Tracheal epithelial cell (primary cell): ENCODE results near the gene AGPS. TPM values are rescaled to one million over a fixed set of nuclear protein-coding genes. Genes with fewer than 3 reads are reported as not detected.

ENCODE experiments used
- total RNA-seq: library from RNA; depleted of rRNA; stranded (reverse); fragments of >200 nt; gene quantifications from 2 replicates; pipeline ENCODE4 v1.2.1, GENCODE V29; 2014

The AGPS gene
- total RNA-seq = 39.2 and 49.9 TPM in 2 replicates

DNA sequence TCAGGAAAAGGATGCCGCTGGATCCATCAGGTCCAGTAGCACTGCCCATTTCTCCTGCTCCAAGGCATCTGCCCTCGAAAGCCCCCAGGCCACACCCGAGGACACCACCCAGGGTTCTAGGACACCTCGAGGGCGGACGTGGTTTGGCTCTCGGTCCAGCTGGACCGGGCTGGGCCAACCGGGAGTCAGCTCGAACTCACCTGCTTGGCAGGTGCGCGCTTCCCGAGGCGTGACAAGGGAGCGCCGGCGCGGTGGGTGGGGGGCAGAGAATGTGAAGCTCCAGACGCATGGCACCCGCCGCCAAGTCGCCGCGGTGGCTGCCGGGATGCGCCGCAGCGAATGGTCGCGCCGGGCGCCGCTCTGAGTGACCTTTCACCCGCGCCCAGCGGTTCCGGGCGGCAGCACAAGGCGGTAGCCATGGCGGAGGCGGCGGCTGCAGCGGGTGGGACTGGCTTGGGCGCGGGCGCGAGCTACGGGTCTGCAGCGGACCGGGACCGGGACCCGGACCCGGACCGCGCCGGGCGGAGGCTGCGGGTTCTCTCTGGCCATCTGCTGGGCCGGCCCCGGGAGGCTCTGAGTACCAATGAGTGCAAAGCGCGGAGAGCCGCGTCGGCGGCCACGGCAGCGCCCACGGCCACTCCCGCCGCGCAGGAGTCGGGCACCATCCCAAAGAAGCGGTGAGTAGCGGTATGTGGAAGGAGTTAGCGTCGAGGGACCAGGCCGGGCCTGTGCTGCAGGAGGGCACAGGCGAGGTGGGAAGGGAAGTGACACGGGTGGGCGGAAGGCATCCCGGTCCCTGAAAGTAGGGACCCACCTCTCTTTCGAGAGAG, at the start of gene AGPS:
Gene AGPS, plus strand, starts transcription at position 401 of the 830 bp plus-strand sequence. Its CDS starts 17 bp downstream, at position 418.

Other genes with a start within 250 kb of the AGPS start
- 25.8 and 30.1 TPM in 2 replicates for gene HNRNPA3, start 180.0 kb upstream of the AGPS start, total RNA-seq
- gene NFE2L2, start 128.0 kb upstream of the AGPS start, total RNA-seq = 59.8 and 114 TPM in 2 replicates